GM21825 (cell line): ENCODE results near the gene MIS12.

Experiments used
- ATAC-seq: cut with Tn5 transposase; IDR thresholded peaks from one replicate; pipeline ENCODE4 v1.9.1; 2021; ENCODE audit warnings: mild to moderate bottlenecking, moderate library complexity; ENCODE audit not compliant: unreplicated experiment

The MIS12 gene

DNA sequence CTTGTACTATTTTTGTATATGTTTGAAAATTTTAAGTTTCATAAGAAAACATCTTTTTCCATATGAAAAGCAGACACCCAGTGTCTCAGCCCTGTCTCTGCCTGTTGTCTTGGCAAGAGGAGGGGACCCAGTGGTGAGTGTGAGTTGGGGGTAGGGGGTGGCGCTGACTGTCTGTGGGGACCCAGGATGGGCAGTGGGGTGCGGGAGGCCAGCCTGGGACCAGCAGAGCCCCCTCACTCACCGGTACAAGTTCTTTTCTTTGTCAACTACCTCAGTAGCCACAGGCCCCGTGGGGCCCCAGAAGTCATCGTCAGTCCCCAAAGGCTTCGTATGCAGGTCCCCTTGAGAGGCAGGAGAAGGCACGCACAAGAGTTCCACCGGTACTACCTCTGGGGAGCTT is 46.2 kb downstream of the MIS12 start:
- no peak for ATAC-seq

DNA sequence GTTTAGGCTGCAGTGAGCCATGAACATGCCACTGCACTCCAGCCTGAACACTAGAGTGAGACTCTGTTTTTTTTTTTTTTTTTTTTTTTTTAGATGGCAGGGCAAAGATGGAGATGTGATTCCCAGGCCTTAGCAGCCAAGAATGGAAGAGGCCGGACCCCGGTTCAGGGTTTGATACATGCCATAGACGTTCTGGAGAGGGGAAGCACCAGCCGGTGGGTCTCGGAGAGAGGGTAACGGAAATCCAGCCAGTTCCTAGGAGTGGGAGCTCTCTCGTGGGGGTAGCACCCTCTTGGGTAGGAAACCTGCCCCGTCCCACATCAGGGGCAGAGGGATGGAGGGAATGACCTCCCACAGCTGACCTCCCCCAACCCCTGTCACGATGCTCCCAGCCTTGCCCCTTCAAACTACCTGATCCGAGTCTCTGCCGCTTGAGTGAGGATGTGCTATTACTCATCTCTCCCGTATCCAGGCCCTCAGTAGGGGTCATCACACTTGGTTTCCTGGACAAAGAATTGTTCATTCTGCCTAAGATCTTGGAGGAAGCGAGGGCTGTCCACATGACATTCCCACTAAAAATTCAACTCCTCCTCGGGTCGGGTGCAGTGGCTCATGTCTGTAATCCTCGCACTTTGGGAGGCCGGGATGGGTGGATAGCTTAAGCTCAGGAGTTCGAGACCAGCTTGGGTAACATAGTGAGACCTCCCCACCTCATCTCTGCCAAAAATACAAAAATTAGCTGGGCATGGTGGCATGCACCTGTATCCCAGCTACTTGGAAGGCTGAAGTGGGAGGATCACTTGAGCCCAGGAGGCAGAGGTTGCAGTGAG is 47.3 kb downstream of the MIS12 start:
- ATAC-seq = no peak

DNA sequence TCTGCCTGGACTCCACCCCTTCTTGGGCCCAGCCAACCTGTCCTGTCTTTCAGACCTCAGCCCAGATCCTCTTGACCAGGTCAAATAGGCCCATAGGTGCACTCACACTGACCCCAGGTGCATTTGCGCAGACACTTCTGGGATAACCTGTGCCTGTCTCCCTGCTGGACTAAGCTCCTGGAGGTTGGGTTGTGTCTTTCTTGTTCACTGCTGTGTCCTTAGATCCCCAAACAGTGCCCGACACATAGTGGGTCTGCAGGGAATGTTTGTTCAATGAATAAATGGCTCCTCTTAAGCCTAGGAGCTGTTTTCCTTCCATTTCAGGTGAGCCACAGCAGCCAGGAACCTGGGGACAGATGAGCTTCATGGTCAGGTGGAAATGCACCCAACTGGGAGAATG is 49.1 kb downstream of the MIS12 start:
- ATAC-seq = no peak

DNA sequence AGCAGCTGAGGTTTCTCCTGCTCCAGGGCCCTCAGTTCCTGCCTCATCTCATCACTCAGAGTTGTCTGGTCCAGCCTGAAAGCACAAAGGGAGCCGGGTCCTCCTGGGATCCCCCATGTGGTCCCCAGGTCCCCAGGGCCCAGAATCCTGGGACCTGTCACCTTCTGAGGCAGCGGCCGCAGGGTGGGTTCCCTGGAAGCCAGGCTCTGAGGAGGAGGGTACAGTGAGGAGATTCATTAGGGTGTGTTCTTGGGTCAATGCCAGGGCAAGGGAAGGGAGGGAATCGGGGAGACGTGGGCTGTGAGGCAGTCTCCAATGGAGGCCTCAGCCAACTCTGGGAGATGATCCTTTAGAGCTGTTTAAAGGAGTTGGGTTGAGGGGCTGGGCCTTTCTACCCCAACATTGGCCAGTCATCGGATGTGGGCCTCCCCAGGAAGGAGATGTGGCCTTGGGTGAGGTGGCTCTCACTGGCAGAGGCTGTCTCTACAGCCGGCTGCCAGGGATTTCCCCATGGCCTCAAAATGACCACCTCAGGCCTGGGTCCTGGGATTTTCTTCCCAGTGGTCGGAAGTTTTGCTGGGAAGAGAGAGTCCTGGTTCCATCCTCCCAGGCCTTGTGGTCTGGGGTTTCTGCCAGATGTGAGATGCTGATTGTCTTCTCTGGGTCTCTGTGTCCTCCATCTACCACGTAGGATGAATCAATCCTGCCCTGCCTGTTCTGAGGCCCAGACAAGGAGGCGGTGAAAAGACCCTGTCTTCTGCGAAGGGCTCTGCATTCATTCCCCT is 50.7 kb downstream of the MIS12 start:
- no peak for ATAC-seq

DNA sequence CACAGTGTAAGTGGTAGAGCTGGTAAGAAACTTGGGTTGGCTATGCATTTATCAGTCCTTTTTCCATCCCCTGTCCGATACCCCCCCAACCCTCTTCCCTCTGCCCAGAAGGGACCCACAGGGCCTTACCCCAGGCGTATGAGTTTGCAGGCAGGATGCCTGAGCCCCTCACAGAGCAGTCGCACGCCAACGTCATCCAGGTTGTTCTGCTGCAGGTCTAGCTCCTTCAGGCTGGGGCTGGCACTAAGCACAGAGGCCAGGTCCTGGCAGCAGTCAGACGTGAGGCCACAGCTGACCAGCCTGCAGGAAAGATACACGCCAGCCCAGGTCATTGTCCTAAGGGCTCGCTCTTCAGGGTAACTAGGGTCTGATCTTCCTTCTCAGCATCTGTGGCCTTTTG is 52.9 kb downstream of the MIS12 start:
- ATAC-seq = no peak

DNA sequence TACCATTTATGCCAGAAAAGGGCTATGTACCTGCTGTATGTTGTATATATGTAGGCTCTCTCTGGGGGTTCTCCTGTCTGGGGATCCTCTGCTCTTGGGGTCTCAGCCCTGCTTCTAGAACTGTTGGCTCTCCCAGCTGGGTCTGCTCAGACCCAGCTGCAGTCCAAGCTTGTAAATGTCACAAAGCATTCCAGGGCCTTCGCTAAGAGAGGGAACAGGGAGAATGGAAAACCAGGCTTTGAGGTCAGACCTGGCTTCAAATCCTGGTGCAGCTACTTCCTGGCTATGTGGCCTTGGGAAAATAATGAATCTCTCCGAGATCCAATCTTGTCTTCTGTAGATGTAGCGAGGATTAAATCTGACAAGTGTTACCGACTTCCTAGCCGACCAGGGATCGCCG is 54.0 kb downstream of the MIS12 start:
- ATAC-seq = no peak
